HG03432 (cell line): ENCODE results near the gene USP32.

Experiments
- ATAC-seq: cut with Tn5 transposase; IDR thresholded peaks from one replicate; pipeline ENCODE4 v1.9.1; 2021; ENCODE audit warnings: mild to moderate bottlenecking, moderate library complexity; ENCODE audit not compliant: unreplicated experiment

USP32 gene

GRCh38 chr17:60305141-60305540, 86.8 kb downstream of the USP32 start:
- ATAC-seq, result peak; percentile 66

GRCh38 chr17:60304502-60304901, 87.4 kb downstream of the USP32 start:
- ATAC-seq, result no peak

- ATAC-seq, result no peak
Measured at GRCh38 chr17:60303406-60304099, 88.4 kb downstream of the USP32 start.

- ATAC-seq, result no peak
Measured at GRCh38 chr17:60301649-60302048, 90.3 kb downstream of the USP32 start.

- no peak for ATAC-seq
Measured at GRCh38 chr17:60300949-60301348, 91.0 kb downstream of the USP32 start.

GRCh38 chr17:60300011-60300410, 91.9 kb downstream of the USP32 start:
- no peak for ATAC-seq

- no peak for ATAC-seq
Measured at GRCh38 chr17:60297760-60298401, 94.1 kb downstream of the USP32 start.

DNA sequence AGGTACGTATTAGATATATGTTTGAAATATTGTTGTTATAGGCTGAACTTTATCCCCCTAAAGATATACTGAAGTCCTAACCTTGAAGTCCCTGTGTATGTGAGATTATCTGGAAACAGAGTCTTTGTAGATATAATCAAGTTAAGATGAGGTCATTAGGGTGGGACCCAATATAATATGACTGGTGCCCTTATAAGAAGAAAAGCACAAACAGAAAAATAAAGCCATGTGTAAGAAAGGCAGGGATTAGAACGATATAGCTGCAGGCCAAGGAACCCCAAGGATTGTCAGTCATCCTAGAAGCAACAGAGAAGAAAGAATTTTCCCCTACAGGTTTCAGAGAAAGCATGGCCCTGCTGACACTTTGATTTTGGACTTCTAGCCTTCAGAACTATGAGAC, 95.8 kb downstream of the USP32 start:
- no peak for ATAC-seq

- no peak for ATAC-seq
Measured at GRCh38 chr17:60293580-60294335, 98.2 kb downstream of the USP32 start.

DNA sequence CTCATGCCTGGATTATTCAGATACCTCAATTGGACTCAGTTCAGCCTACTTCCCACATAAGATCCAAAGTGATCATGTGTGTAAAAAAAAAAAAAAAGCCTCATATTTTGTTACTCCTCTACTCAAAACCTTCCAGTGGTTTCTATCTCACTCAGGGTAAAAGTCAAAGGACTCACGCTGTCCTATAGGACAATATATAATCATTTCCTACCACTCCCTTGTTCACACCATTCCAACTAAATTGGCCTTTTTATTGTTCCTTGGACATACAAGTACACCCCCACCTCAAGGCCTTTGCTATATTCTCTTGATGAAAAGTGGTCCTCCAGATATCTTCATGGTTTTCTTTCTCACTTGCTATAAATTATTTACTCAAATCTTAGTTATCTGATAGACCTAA, 99.2 kb downstream of the USP32 start:
- ATAC-seq, result no peak

- no peak for ATAC-seq
Measured at GRCh38 chr17:60284709-60285108, 107.2 kb downstream of the USP32 start.

- no peak for ATAC-seq
Measured at GRCh38 chr17:60283816-60284215, 108.1 kb downstream of the USP32 start.

DNA sequence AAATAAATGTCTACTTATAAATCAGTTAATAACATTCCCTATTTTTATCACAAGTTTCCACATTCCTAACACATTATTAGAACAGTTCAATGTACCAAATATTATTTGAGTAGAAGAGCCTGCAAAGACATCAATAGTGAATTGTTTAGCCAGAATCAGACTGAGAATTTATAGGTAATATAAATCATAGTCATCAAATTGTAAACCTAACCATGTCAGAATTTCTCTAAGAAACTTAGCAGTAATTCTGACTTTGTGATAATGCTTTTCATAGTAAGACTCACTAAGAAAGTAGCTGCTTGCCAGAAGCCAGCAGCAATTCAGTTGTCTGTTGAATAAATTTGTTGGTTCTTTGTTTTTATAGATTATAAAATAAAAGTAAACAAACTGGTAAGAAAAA, 111.3 kb downstream of the USP32 start:
- no peak for ATAC-seq

DNA sequence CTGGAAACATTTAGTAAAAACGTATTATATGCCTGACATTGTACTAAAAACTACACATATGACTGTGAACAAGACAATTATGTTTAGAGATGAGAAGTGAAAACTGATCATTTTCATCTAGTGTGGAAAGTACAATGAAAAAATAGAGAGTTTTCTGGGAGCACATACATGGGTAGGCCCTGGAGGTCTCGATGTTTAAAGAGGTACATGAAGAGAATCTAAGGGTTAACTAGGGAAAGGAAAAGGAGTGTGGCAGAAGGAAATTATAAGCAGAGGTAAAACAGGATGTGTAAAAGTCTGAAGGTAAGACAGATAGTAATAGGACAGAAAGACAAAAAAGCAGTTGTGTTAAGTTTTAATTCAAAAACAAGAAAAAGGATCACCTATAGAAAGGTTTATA, 113.7 kb downstream of the USP32 start:
- no peak for ATAC-seq

DNA sequence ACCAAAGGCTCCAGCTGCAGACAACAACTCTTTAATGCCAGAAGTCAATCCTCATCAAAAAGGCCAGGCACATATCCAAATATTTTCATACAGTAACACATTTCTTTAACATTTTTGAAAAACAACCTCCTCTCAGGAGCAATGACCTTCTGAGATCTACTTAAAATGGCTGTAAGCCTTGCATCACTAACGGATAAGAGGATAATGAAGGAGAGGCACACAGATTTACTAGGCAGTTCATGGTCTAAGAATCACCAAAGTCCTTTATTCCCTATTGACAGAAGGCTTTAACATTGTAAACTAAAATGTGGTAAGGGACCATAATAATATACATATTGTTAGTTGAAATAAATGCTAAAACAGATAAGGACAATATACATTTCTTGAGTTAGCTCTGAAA, 114.7 kb downstream of the USP32 start:
- ATAC-seq, result no peak

DNA sequence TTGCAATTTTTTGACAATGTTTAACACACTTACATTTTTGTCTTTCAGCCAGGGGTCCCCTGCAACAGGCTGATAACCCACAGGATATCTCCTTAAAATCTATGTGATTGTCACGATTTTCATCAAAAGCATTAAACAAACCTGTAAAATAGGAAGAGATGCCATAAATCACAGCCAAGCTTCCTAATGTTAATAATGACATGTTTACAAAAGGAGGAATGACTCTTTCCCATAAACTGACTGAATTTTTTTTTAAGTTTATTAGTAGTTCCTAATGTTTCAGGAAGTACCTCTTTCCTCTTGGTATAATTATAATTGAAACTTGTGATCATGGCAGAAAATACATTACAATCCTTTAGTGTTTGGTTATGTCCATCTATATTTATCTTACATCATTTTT, 122.5 kb downstream of the USP32 start:
- ATAC-seq, result no peak

DNA sequence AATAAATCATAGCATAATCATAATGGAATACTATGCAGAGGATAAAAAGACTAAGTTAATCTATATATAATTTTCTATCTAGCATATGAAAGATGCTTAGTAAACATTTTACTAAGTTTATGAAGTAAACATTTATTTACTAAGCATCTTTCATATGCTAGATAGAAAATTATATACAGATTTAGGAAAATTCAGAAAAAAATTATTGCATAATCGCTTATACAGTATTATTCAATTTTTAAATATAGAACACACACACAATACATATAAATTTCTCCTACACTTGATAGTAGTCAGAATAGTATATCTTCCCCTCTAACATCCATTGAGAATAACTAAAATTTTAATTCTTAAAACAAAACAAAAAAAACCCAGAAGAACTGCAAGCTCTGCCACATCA, 131.4 kb downstream of the USP32 start:
- no peak for ATAC-seq

GRCh38 chr17:60258313-60258712, 133.6 kb downstream of the USP32 start:
- no peak for ATAC-seq

- ATAC-seq, result no peak
Measured at GRCh38 chr17:60256174-60256573, 135.8 kb downstream of the USP32 start.

- ATAC-seq, result no peak
Measured at GRCh38 chr17:60253048-60253447, 138.9 kb downstream of the USP32 start.

- ATAC-seq, result no peak
Measured at GRCh38 chr17:60252459-60252858, 139.5 kb downstream of the USP32 start.

- ATAC-seq, result no peak
Measured at GRCh38 chr17:60249290-60249826, 142.6 kb downstream of the USP32 start.
